T-helper 1 cell treated with Interleukin-12 subunit alpha and Interleukin-12 subunit beta and Interleukin-4 antibody, amounts not matched to agents 30 μg/mL and 1 μg/mL, for 36 hours (primary cell): ENCODE data around the gene NDUFB10.
A peak's percentile ranks its signal among the peaks of the same experiment; 100 is the strongest.

ENCODE experiments used
- H3K27ac Mint-ChIP-seq: one replicate; pipeline ENCODE4 v1.8.0; 2021; ENCODE audit warnings: mild to moderate bottlenecking, mixed read lengths
- H3K27me3 Mint-ChIP-seq: one replicate; pipeline ENCODE4 v1.8.0; 2021; ENCODE audit warnings: low read depth, mixed read lengths
- H3K36me3 Mint-ChIP-seq: one replicate; pipeline ENCODE4 v1.8.0; 2021; ENCODE audit warnings: low read depth, mixed read lengths
- H3K4me1 Mint-ChIP-seq: one replicate; pipeline ENCODE4 v1.8.0; 2021; ENCODE audit warnings: low read depth, mixed read lengths
- H3K4me3 Mint-ChIP-seq: one replicate; pipeline ENCODE4 v1.8.0; 2021; ENCODE audit warnings: mild to moderate bottlenecking, moderate library complexity, mixed read lengths
- H3K9me3 Mint-ChIP-seq: one replicate; pipeline ENCODE4 v1.8.0; 2021; ENCODE audit warnings: mixed read lengths

NDUFB10 gene

DNA sequence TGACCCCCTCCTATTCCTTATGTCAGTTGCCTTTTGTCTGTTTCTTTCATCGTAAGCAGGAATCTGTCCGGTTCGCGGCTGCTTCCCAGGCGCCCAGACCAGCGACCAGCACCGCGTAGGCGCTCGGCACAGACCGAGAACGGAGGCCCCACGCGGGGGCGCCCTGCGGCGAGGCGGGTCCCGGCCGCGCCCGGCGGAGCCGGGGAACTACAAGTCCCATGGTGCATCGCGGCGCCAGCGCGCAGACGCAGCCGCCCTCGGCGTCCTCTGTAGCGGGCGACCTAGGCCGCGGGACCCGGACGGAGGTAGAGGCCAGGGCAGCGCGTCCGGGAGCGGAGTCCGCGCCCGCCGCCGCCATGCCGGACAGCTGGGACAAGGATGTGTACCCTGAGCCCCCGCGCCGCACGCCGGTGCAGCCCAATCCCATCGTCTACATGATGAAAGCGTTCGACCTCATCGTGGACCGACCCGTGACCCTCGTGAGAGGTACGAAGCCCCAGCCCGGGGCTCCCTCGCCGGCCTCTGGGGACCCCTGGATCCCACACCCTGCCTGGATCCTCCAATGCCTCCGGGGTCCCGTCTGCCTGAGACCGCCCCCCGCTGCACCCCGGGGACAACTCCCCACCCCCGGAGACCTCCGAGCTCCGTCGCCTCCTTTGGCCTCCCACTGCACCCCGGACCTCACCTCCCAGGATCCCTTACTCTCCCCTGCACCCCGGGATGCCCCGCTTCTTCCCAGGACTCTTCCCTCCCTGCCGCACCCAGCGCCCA is at the start of gene NDUFB10:
TSS of gene NDUFB10 (plus strand) at position 270 of the 771 bp plus-strand sequence. CDS start at position 357, 87 bp downstream.
- peaks cover 35% of the 10 kb centered on the region for H3K4me1 Mint-ChIP-seq
- H3K27ac Mint-ChIP-seq, result peak within 1 kb of the TSS; percentile 96
- H3K4me3 Mint-ChIP-seq, result peak within 1 kb of the TSS; percentile 97
- H3K27me3 Mint-ChIP-seq, result no peaks in the 10 kb centered on the region
- peaks cover 33% of the 10 kb centered on the region for H3K36me3 Mint-ChIP-seq
- H3K9me3 Mint-ChIP-seq, result no peaks in the 10 kb centered on the region

DNA sequence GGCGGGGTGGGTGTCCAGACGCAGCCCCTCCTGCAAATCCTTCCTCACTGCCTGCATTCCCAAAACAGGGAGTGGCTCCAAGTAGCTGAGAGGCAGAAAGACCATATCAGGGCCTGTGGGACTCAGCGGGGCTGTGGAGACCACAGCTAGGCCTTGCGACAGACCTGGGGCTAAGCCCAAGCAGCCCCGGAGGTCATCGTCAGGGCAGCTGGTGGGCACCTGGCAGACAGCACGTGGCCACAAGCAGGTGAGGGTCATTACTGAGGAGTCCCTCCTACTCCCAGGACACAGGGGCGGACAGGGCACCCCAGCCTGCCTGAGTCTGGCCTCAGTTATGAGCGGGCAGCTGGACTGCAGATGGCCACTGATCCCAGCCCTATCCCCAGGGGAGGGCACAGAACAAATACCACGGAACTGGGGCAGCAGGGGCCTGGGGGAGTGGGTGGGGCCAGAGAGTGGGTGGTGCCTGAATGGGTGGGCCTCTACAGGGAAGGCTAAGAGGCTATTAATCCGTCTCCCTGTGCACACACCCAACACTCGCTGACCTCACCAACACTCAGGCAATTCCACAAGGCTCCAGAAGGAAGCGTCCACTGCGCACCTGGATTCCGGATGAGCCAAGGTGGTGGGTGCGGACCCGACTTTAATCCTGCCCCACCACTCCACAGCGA is 49.6 kb upstream of the NDUFB10 start:
- no peak overlapping the region for H3K4me3 Mint-ChIP-seq
- no peaks in the 10 kb centered on the region for H3K9me3 Mint-ChIP-seq
- peaks cover 7% of the 10 kb centered on the region for H3K27me3 Mint-ChIP-seq
- H3K36me3 Mint-ChIP-seq, result no peaks in the 10 kb centered on the region
- H3K27ac Mint-ChIP-seq, result no peak overlapping the region
- H3K4me1 Mint-ChIP-seq, result no peaks in the 10 kb centered on the region

DNA sequence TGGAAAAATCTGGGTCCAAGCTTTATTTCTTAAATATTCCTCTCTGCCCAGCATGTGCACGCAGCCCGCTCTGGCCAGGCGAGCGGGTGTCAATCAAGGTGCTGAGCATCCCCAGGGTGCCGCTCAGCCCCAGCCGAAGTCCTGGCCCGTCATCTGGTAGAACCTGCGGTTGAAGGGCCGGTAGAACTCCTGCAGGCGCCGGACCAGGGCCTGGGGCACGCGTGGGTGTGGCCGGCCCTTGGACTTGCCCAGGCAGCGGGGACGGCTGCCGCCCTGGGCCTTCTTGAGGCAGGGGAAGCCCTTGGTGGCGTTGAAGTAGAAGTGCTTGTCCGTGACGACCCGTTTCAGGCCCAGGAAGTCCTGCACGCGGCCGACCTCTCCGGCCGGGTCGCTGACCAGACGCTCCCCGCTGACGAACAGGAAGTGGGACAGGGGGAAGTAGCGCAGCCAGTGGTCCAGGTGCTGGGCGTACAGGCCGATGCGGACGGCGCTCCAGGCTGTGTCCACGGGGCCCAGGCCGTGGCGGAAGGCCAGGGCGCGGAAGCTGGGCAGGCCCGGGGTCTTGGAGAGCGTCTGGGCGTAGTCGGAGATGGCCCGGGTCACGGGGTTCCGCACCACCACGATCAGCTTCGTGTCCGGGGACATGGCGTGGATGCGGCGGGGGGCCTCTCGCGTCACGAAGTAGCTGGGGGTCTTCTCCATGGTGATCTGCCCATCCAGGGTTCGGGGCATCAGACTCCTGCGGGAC is 47.7 kb upstream of the NDUFB10 start:
- no peak overlapping the region for H3K4me3 Mint-ChIP-seq

DNA sequence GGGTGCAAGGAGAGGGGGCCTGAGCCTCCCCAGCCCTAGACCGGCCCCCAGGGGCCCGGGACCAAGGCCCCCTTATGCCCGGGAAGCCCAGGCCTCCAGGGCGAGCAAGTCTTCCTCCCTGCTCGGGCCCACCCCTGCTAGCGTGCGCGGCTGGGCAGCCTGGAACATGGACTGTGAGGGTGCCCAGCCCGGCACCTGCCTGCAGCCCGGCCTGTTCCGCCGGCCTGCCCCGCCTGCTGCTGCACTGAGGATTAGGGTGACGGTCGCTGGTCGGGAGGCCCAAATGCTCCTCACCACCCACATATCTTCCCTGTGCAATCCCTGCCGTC is 47.2 kb upstream of the NDUFB10 start:
- H3K4me3 Mint-ChIP-seq, result no peak overlapping the region
- no peaks in the 10 kb centered on the region for H3K9me3 Mint-ChIP-seq
- H3K4me1 Mint-ChIP-seq, result no peaks in the 10 kb centered on the region

More for the DNA sequence above, 47.7 kb upstream of the NDUFB10 start:
- Mint-ChIP-seq H3K27ac (no peak overlapping the region), H3K4me1 (no peaks in the 10 kb centered on the region), H3K36me3 (no peaks in the 10 kb centered on the region), H3K27me3 (peaks cover 22% of the 10 kb centered on the region), H3K9me3 (no peaks in the 10 kb centered on the region)

DNA sequence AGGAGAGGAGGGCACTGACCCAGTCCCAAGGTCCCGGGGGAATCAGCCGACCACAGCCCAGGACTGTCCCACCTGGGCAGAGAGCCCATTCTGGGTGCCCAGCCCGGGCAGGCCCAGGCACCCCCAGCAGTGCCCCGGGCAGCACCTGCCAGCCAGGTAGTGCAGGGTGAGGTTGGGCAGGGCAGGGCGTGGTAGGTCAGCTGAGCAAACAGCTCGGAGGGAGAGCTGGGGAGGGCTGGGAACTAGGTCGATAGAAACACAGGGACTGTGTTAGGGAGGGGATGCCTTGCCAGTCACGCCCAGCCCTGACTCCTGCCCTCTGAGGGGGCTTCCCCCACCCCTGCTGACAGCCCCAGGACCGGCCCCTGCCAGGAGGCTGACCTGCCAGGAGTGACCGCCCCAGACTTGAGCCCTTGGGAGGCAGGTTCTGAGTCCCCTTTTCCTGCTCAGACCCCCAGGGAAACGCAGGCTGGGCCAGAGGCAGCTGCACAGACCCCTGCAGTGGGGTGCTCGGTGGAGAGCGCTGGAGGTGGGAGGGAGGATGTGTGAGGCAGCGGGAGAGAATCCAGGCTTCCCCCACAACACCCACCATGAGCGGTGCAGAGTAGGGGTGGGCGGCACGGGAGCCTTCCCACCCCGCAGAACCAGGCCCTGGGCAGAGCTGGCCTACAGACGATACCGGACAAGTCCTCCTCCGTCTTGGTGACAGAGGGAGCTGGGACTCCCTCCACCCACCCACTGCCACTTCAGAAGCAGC is 45.8 kb upstream of the NDUFB10 start:
- Mint-ChIP-seq H3K36me3 (no peaks in the 10 kb centered on the region), H3K27me3 (peaks cover 30% of the 10 kb centered on the region), H3K4me1 (no peaks in the 10 kb centered on the region), H3K9me3 (no peaks in the 10 kb centered on the region), H3K27ac (no peak overlapping the region), H3K4me3 (no peak overlapping the region)

More for the DNA sequence above, 47.2 kb upstream of the NDUFB10 start:
- H3K27ac Mint-ChIP-seq, result no peak overlapping the region
- peaks cover 27% of the 10 kb centered on the region for H3K27me3 Mint-ChIP-seq
- no peaks in the 10 kb centered on the region for H3K36me3 Mint-ChIP-seq

DNA sequence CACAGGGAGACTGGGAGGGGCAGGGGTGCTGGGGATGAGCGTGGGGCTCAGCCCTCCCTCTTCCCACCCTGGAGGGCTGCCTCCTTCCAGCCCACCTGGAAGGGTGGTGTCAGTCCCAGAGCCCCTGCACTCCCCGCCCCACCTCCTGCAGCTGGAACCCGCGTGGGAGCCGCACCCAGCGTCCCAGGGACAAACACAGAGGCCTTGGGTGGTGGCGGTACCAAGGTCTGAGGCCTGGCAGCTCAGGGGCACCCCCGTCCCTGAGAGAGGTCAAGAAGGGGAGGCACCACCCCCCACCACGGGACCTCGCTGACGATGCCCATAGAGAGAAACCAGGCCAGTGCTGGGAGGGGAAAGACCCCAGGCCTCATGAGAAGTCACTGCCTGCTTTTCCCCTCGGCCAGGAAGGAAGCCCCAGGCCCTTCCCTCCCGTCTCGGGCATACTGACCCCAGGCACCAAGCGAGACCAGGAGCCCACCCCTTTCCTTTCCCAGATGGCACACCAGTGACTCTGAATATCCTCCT is 45.2 kb upstream of the NDUFB10 start:
- Mint-ChIP-seq H3K27ac (no peak overlapping the region), H3K36me3 (no peaks in the 10 kb centered on the region), H3K4me1 (no peaks in the 10 kb centered on the region), H3K4me3 (no peak overlapping the region), H3K9me3 (no peaks in the 10 kb centered on the region), H3K27me3 (peaks cover 33% of the 10 kb centered on the region)

DNA sequence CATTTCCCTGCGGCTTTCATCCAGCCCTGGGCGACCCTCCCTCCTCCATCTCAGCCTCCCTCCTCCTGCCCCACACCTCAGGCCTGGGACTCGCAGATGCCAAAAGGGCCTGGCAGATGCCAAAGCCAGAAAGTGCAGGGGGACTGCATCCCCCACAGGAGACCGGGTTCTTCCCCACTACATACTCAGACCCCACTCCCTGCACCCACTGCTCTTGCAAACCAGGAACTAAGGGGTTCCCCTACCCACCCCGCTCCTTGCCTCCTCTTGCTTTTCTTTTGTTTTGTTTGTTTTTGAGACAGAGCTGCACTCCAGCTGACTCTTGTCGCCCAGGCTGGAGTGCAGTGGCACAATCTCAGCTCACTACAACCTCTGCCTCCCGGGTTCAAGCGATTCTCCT is 44.4 kb upstream of the NDUFB10 start:
- no peaks in the 10 kb centered on the region for H3K9me3 Mint-ChIP-seq
- H3K4me3 Mint-ChIP-seq, result no peak overlapping the region
- peaks cover 35% of the 10 kb centered on the region for H3K27me3 Mint-ChIP-seq

DNA sequence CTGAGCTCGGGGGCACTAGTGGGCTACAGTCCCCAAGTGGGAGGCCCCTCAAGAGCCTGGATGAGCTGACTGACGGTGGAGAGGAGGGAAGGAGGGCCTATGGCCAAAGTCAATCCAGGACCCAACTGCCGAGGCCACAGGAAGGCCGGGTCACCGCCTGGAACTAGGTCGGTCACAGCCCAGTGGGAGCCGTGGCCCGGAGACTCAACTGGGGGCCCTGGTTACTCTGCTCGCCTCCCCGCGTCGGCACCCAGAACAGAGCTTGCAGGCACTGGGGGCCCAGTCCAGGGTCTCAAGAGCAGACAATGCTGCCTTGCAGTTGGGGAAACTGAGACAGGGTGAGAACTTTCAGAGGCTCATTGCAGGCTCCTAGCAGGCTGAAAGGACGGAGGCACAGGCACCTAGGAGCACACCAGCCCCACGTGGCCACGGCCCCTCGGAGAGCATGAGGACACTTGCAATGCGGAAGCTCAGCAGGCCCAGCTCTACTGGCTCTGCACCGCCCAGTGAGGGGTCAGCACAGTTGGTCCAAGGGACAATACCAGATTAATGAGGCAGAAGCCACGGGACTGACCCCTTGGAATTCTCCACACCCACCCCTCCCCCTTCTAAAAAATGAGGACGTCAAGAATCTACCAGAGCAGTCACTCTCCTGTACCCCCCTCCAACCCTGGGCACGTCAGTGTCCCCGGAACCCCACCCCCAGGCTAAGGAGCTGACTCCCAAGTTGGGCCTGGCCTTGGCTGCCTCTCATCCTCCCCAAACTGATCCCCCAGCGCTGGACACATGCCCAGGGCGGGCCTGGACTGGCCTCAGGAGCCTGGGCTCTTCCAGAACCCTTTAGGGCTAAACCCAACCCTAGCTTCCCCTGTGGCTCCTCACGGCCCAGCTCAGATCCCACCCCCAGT is 43.4 kb upstream of the NDUFB10 start:
- H3K27me3 Mint-ChIP-seq, result peaks cover 43% of the 10 kb centered on the region
- H3K27ac Mint-ChIP-seq, result no peak overlapping the region
- H3K4me1 Mint-ChIP-seq, result no peaks in the 10 kb centered on the region
- no peaks in the 10 kb centered on the region for H3K9me3 Mint-ChIP-seq
- H3K36me3 Mint-ChIP-seq, result no peaks in the 10 kb centered on the region
- H3K4me3 Mint-ChIP-seq, result no peak overlapping the region

More for the DNA sequence above, 44.4 kb upstream of the NDUFB10 start:
- no peak overlapping the region for H3K27ac Mint-ChIP-seq
- no peaks in the 10 kb centered on the region for H3K36me3 Mint-ChIP-seq
- H3K4me1 Mint-ChIP-seq, result no peaks in the 10 kb centered on the region

DNA sequence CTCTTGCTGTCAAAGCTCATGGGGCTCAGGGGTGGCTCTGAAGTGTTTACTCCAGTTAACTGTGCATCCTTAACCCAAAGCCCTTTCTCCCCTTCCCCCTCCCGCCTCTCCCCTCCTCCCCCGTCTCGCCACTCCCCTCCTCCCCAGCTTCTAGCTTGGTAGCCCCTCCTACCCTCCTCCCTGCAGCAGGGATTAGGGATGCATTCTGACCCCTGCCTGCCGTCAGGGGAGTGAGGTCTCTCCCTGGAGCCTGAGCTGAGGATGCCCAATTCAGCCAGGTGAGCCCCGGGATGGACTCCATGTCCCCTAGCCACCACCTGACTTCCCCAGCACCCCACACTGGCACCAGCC is 42.7 kb upstream of the NDUFB10 start:
- H3K27ac Mint-ChIP-seq, result no peak overlapping the region
- no peaks in the 10 kb centered on the region for H3K36me3 Mint-ChIP-seq
- H3K9me3 Mint-ChIP-seq, result no peaks in the 10 kb centered on the region
- H3K4me3 Mint-ChIP-seq, result no peak overlapping the region
- no peaks in the 10 kb centered on the region for H3K4me1 Mint-ChIP-seq
- peaks cover 50% of the 10 kb centered on the region for H3K27me3 Mint-ChIP-seq

DNA sequence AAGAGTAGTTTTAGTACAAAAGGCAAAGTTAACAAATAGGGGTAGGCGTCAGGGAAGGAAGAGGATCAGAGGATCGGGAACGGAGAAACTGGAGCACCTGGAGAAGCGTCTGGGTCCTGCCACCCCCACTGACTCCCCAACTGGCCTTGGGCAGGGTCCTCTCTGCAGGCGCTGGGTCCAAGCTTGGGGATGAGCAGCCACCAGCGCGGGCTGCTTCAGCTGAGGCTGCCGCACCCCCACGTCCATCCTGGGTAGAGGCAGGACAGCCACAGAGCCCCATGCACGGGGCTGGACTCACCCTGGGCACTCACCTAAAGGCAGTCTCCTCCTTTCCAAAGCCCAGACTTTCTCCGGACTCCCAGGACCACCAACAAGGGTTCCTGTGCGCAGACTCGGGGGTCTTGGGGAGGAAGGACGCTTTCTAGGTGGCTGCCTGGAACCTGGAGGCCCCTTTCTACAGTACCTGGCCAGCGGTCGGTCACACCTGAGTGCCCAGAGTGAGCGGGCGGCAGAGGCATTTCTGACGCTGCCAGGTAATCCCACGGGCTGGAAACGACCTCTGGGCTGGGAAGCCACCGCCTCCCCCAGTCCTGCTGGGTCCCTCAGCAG is 42.2 kb upstream of the NDUFB10 start:
- Mint-ChIP-seq H3K4me1 (no peaks in the 10 kb centered on the region), H3K27ac (no peak overlapping the region), H3K4me3 (no peak overlapping the region), H3K9me3 (no peaks in the 10 kb centered on the region), H3K27me3 (peaks cover 51% of the 10 kb centered on the region), H3K36me3 (no peaks in the 10 kb centered on the region)

DNA sequence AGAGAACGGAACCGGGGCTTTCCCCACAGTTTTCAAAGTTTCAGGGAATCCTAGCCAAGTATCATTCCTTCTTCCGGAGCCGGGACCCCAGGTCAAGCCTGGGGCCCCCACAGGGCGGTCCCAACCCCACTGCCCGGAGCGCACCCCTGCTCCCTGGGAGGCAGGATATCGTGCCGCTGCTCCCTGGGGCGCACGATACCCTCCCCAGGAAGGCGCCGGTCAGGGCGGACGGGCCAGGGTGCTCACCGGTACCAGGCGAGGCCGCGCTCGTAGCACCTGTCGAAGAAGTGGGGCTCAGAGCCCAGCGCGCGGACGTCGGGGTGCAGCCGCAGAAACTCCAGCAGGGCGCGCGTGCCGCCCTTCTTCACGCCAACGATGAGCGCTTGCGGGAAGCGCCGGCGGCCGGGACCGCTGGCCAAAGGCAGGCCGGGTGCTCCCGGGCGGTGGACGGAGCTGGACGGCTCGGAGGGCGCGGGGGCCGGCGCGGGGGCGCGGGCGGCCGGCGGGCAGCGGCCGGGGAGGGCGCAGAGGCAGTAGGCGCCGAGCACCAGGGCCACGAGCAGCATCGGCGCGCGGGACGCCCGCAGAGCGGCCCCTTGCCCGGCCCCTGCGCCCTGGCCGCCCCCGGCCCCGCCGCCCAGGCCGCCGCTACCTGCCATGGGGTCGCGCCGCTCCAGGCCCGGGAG is 41.5 kb upstream of the NDUFB10 start:
- Mint-ChIP-seq H3K27me3 (peaks cover 57% of the 10 kb centered on the region), H3K27ac (no peak overlapping the region), H3K36me3 (no peaks in the 10 kb centered on the region), H3K4me1 (no peaks in the 10 kb centered on the region), H3K9me3 (no peaks in the 10 kb centered on the region), H3K4me3 (no peak overlapping the region)

DNA sequence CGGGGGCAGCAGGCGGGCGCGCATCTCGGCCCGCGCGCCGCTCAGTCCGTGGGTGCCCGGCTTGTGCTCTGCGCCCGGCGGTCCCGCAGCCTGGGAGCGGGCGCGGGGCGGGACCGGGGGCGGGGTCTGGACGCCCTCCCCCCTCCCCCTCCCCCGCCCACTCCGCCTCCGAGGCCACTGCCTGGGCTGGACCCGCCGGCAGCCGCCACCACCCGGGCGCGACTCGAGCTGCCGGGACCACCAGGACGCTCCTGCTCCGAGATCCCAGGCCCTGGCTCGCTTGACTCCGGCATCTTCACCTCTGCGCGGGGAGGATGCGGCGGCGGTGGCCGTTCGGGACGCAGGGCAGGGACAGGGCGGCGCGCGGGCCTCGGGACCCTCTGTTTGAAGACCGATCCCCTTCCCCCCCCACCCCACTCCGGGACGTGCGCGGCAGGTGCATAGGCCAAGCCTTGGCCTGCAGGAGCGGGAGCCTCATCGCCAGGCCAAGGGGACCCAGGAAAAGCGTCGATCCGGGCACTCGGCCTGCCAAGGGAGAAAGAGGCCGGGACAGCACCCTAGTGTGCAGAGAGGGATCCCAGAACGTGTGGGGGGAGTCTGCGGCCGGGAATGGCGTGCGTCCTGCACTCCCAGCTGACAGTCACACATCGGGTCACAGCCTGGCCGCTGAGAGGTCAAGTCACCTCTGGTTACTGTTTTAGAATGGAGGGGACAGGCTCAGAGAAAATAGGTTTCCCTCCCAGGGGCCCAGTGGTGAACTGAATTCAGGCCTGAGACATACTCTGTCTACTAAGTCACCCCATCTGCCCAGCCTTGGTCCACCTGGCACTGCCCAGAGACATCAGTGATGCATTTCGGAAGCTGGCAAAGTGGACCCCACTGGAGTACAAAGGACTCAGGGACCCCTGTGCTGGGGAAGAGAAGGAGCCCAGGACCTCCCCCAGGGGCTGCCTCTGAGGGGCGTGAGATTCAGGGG is 40.7 kb upstream of the NDUFB10 start, which contains the start of gene HS3ST6:
TSS of gene HS3ST6 (minus strand) at position 65 of the 976 bp plus-strand sequence. CDS start 92 bp downstream, outside the sequence.
- Mint-ChIP-seq H3K27ac (no peak within 1 kb of the TSS), H3K27me3 (peaks cover 65% of the 10 kb centered on the region), H3K4me1 (no peaks in the 10 kb centered on the region), H3K9me3 (no peaks in the 10 kb centered on the region), H3K36me3 (no peaks in the 10 kb centered on the region), H3K4me3 (no peak within 1 kb of the TSS)
